Measurements from ENCODE around the gene SRSF4.
A peak's percentile ranks its signal among the peaks of the same experiment; 100 is the strongest.
"Not testable (repeated sequence)": the region's sequence is repeated elsewhere in the genome, so short reads cannot be mapped to it uniquely, and the experiment has no call there.

SRSF4 gene

DNA sequence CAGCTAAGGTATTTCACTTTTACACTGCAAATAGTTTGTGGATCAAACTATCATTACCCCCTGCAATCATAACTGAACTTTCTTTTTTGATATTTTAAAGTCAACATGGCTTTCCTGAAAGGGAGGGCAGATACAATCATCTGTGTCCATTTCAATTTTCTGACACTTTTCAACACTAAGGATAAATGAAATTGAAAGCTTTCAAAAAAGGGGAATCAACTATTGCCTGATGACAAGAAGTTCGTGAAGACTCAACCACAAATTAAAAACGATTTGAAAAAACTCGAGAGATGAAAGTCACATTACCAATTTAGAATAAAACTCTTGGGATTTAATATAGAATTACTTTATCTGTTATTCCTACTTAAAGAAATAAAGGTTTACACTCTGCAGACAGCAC, 11.7 kb downstream of the SRSF4 start:
- no peak for DNase-seq (ENCODE audit: low read depth)
- no peak overlapping the region for H3K4me3 ChIP-seq (ENCODE audit: low read depth, low read length)

DNA sequence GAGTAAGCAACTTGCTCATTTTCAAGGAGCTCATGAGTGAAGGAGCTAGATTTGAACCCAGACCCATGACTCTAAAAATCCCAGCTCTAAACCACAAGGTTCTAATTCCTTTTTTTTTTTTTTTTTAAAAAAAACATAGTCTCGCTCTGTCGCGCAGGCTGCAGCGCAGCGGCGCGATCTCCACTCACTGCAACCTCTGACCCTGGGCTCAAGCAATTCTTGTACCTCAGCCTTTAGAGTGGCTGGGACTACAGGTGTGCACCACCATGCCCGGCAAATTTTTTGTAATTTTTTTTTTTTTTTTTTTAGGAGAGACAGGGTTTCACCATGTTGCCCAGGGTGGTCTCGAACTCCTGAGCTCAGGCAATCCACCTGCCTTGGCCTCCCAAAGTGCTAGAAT, 13.8 kb downstream of the SRSF4 start:
- H3K4me3 ChIP-seq (ENCODE audit: low read depth, low read length) = no peak overlapping the region
- DNase-seq (ENCODE audit: low read depth) = no peak

DNA sequence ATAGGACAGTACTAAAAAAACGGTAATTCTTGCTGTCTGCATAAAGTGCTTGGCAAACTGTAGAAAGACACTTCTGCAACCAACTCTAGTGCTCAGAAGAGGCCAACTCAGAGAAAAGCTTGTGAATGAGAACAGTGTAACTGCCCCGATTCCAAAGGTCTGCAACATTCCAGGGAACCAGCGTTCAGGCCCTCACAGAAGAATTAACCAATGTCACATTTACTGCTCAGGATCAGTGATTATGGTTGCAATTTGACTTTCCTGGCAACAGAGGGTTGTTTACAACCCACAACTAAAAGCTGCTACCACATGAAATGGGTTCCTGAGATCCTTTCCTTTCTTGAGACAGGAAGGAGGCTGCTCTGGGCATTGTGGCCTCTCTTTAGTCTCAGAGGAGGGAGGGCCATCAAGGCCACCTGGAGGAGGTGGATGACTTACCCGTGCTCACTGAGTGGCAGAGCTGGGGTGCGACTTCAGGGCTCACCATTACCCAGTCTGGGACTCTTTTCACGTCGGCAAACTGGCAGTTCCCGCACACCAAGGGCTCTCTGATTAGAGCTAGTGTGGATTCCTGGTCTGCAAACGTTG, 15.3 kb downstream of the SRSF4 start:
- no peak for DNase-seq (ENCODE audit: low read depth)
- H3K4me3 ChIP-seq (ENCODE audit: low read depth, low read length) = no peak overlapping the region

DNA sequence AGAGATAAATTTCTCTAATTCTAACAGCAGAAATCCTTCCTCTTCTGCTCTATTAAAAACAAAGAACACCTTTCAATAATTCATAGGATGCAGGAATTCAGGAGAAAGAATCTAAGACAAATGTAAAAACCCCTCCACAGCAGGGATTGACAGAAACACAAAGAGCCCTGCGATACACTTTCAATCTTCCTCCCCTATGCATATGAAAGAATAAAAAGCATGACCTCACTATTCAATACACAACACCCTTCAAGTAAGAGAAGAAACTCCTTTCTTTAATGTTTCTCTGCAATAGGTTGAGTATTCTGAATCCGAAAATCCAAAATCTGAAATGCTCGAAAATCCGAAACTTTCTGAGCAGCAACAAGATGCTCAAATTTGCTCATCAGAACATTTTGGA, 17.1 kb downstream of the SRSF4 start:
- DNase-seq (ENCODE audit: low read depth) = no peak
- no peak overlapping the region for H3K4me3 ChIP-seq (ENCODE audit: low read depth, low read length)

DNA sequence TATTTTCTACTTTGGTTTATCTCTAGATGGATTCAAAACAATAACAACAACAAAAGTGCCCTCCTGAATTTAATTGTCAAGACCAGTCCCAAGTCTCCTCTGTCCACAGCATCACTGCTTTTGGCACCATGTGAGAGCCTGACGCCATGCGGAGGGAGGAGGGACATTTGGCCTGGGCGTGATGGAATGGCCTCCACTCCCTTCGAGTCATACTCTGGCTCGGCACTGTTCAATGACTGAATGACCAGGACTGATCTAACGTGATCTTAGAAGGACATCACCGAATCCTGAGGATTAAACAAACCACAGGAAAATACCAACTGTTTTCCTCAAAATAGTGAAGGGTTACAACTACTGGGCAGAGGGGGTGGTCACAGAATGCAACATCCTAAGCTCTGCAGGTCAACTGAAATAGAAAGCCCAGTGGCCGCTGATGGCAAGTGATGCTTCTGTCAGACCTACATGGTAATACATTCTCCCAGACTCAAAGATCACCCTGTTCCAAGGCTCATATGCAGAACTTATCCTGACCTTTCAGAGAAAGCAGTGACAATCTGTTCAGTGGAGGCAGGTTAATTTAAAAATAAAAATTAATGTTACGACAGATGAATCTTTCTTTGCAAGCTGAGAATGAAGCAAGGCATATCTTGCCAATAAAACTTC, 19.1 kb downstream of the SRSF4 start:
- DNase-seq (ENCODE audit: low read depth) = no peak
- no peak overlapping the region for H3K4me3 ChIP-seq (ENCODE audit: low read depth, low read length)

DNA sequence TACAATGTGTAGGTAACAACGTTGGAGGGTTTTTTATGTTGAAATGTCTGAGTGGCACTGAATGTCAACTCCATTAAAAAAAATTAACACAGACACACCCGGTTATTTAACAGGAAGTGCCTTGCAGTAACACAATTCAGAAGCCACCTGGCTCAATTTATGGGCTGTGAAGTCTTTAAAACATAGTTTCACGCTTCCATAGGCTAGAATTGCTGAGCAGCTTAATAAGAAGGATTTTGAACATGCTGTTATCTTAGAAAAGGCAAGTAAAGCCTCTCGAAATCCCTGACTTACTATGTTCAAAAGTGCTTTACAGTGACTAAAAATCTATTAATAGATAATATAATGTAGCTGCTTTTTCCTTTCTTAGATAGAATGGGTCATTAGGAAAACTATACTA, 19.7 kb downstream of the SRSF4 start:
- no peak for DNase-seq (ENCODE audit: low read depth)
- H3K4me3 ChIP-seq (ENCODE audit: low read depth, low read length) = no peak overlapping the region

DNA sequence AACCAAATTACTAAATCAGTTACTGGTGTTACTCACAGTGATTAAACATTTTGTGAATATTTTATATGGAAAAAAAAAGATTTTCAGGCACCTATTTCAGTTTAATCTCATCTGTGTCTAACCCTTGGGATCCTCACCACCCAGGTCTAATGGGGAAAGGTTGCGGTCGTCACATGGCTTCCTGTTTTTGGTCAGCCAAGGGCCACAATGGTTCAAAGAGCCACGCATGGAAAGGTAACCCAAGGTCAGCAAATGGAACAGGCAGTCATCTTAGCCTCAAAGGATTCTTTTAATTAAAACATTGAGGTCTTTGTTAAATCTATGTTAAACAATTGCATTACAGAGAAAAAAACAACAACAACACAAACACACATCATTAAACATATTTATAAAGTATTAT, 21.9 kb downstream of the SRSF4 start:
- DNase-seq (ENCODE audit: low read depth) = no peak
- H3K4me3 ChIP-seq (ENCODE audit: low read depth, low read length) = no peak overlapping the region

DNA sequence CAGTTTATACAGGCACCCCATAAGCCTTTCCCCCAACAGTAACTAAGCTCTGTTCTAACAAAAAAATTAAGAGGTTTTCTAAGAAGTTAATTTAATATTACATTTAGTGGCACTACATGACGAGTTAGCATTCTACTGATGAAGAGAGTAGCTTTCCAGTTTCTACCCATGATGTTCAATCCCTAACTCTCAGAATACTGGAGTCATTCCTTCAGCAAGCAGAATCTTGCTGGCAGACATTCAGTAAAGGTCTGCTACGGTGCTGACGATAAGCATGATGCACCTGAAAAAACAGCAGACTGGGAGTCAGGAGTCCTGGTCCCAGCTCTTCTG, 24.5 kb downstream of the SRSF4 start:
- DNase-seq (ENCODE audit: low read depth) = no peak
- H3K4me3 ChIP-seq (ENCODE audit: low read depth, low read length) = no peak overlapping the region

DNA sequence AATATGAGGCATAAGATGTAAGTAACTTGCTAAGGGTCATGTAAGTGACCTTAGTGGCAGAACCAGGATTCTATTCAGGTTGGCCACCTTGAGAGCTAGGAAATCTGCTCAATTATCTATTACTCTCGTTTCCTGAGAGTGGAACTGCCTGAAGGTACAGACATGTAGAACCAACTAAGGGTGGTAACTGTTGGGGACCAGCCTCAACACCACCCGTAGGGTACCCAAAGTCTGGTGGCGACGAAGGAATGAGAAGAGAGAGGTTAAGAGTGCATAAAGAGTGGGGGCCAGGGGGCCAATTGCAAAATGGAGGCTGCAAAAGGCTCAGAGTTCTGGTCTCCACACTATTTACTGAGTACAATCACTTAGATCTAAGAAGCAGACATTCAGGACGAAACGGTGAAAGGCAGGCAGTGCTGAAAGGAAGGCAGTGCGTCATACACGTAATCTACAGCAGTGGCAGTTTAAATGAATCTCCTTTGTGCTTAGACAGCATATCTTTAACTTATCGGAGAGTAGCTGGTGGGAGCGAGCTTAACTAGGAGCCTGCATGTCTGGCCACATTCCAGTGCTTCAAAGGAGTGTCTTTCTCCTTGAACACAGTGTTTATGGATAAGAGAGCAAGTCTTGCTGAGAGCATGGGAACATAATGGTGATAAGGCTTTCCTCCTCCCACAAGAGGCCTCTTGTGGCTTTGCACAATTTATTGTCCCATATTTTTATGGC, 25.0 kb downstream of the SRSF4 start:
- DNase-seq (ENCODE audit: low read depth) = no peak
- H3K4me3 ChIP-seq (ENCODE audit: low read depth, low read length) = no peak overlapping the region

DNA sequence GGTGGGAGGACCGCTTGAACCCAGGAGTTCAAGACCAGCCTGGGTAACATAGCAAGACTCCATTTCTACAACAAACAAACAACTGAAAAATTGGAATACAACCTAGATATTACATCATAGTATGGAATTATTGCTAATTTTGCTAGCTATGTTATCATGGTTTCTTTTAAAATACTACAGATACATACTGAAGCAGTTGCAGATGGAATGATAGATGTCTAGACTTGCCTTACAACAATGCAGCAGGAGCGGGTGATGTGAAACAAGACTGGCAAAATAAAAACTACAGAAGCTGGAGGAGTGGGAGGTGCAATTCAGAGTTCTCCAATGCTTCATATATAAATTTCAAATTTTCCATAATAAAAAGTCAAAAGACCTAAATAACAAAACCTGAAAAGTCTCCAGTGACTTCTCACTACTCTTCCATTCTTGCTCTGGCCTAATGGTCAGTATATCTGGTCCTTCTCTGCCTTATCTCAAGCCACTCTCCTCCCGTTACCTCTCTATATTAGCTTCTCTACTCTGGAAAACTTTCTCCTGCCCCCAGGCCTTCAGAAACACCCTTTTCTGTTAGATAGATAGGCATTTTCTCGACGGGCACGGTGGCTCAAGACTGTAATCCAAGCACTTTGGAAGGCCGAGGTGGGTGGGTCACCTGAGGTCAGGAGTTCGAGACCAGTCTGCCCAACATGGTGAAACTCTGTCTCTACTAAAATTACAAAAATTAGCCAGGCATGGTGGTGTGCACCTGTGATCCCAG, 29.5 kb downstream of the SRSF4 start:
- no peak for DNase-seq (ENCODE audit: low read depth)
- H3K4me3 ChIP-seq (ENCODE audit: low read depth, low read length) = no peak overlapping the region

DNA sequence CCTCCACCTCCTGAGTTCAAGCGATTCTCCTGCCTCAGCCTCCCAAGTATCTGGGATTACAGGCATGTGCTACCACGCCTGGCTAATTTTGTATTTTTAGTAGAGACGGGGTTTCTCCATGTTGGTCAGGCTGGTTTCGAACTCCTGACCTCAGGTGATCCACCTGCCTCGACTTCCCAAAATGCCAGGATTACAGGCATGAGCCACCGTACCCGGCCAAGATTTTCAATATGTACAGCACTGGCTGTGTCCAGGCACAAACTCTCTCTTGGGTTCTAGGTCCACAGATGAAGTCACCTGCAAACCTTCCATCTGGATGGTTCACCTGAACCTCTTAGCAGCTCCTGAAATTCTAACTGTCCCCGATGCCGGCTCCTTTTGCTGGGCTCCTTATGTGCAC, 31.4 kb downstream of the SRSF4 start:
- H3K4me3 ChIP-seq (ENCODE audit: low read depth, low read length); DNase-seq (ENCODE audit: low read depth): not testable (repeated sequence)

DNA sequence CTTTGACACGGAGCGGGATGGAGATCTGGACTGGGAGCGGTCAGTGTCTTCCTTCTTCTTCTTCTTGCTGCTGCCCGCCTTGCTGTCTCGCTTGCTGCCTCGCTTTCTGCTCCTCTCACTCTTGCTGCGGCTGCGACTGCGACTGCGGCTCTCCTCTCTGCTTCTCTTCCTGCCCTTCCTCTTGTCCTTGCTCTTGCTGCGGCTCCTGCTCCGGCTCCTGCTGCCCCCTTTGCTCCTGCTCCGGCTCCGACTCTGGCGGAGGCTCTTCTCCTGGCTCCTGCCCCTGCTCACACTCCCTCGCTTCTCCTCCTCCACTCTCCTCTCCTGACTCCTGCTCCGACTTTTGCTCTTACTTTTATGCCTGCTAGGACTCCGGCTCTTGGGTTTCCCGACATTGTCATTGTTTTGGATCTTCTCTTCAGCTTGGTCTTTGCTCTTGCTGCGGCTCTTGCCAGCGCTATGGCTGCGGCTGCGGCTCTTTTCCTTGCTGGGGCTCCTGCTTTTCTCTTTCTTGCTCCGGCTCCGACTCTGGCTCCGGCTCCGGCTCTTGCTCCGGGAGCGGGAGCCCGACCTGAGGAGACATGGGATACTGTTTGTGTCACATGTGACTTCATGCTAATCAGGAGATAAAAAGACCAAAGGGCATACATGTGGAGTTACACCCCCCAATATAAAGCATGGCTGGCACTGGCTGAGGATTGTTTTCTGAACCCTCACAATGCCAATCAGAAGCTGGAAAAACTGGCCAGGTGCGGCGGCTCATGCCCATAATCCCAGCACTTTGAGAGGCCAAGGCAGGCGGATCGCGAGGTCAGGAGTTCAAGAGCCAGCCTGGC, 32.8 kb downstream of the SRSF4 start:
- no peak for DNase-seq (ENCODE audit: low read depth)

DNA sequence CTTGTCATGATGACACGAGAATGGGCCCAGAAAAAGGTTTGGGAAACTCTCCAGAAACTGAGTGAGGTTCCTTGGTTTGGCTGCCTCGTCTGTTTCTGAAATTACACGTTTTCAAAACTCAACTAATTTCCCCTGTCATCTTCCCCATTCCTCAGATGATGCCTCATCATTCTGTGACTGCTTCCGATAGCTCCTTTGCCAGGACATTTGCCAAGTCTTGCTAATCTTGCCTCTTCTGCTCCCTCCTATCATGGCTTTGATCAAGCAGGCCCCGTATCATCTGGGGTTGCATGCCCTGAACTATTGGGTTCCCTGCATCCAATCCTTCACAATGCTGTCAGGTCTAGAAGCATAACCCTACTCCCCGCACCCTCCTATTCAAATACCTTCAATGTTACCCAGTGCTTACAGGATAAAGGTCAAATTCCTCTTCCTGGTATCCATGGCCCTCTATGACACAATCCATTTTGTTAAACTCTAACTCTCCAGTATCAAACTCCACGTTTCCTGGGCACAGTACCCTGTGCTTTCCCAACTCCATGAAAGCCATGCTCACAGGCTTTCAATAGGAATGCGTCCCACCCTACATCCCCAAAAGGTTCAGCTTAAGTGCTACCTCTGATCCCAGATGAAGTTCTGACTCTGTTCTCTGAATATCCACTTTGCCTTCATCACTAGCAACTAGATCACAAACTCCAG, 35.8 kb downstream of the SRSF4 start:
- peak; percentile 47 for DNase-seq (ENCODE audit: low read depth)
- no peak overlapping the region for H3K4me3 ChIP-seq (ENCODE audit: low read depth, low read length)

More for the DNA sequence above, 32.8 kb downstream of the SRSF4 start:
- no peak overlapping the region for H3K4me3 ChIP-seq (ENCODE audit: low read depth, low read length)

DNA sequence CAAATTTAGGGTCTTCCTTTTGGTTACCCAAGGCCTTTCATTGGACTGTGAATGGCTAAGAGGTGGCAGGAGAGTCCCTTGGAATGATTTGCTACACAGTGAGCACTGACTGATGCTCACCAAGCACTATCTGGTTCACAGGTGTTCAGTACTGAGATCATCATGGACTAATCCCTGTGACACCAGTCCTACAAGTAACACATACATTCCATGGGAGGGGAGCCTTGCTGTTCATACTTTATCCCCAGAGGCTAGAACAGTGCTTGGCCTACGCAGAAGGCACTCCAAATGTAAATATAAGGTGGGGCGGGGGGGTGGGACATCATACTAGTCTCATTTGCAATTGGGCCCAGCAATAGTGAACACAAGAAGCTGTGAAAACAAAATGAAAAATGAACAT, 37.5 kb downstream of the SRSF4 start:
- no peak for DNase-seq (ENCODE audit: low read depth)
- no peak overlapping the region for H3K4me3 ChIP-seq (ENCODE audit: low read depth, low read length)

DNA sequence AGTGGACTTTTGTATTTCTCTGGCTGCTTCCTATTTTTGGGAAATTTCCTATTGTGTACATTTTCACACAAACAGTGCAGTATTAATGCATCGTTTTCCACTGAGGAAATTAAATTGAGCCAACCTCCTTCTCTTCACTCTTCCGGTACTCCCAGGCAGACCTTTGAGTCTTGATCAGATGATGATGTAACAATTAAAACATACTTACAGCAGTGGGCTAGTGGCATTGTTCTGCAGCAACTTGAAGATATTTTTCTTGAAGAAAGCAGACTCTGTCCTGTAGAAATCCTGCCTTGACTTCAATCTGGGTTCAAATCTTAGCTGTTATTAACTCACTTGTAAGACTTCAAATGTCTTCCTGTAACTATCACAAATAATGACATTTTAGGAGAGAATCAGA, 39.0 kb downstream of the SRSF4 start:
- no peak for DNase-seq (ENCODE audit: low read depth)

DNA sequence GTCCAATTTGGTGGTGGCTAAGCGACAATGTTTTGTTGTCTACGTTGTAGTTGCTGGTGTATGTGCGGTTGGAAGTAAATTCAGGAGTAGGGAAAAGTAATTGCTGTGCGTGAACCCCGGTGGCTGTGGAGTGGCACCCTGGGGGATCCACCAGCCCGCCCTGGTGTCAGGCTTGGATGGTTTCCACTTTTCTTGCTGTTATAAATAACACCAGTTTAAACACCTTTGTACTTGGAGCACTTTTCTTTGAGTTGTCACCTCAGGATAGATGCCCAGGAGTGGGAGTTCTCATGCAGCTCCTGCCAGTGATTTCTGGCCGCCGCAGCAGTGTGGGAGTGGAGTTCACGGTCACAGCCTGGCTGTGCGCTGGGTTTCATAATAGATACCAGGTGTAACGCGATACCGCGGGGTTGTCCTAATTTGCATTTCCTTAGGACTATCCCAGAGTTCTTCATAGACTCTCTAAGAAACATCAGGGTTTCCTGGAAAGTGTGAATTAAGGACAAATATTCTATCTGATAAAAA, 45.2 kb downstream of the SRSF4 start:
- H3K4me3 ChIP-seq (ENCODE audit: low read depth, low read length) = no peak overlapping the region
- DNase-seq (ENCODE audit: low read depth) = no peak

More for the DNA sequence above, 39.0 kb downstream of the SRSF4 start:
- no peak overlapping the region for H3K4me3 ChIP-seq (ENCODE audit: low read depth, low read length)

DNA sequence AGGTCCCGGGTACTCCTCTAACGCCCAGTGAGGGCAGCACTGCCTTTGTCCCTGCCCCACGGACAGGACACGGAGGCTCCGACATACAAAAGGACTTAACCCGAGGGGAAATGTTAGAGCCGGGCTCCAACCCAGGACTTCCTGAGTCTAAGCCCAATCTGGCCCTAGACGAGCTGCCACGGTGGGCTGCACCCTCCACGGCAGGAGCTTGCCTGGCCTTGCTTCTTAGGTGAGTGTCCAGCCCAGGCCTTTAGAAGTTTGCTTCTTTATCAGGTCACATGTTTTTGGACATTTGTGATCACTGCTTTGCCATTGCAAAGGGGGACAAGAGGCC, 47.0 kb downstream of the SRSF4 start:
- H3K4me3 ChIP-seq (ENCODE audit: low read depth, low read length) = no peak overlapping the region
- no peak for DNase-seq (ENCODE audit: low read depth)

DNA sequence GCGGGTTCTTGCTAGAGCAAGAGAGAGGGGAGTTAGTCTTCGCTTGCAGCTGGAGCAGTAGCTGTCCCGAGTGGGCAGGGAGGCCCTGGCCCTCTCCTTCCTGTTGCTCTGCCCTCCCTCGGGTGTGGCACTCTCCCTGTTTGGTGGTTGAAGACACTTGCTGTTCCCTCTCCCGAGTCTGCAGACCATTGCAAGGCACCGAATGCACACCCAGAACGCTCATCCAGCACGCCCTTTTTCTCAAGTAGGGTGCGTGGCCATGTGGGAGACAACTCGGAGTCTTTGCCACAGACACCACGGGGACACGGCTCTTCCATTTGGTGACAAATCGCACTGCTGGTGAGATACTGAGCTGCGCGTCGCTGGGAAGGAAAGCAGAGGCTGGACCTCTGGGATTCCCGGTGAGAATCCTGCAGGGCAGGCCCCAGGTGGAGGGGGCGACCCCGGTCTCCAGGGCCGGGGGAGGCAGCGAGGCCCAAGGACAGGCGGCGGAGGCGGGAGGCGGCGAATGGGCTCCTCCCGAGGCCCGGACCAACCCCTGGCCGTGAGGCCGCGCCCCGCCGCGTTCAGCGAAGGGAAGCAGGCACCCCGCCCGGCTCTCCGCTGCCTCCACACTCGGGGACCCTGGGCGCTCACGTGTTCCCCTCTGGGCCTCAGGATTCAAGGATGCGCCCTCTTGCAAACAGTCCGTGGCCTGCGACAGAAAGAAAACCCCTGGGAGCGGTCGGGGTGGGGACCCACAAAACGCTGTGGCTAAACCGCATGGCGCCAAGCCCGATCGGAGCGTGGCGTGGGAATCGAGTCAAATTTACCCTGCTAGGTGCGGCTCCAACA, 47.6 kb downstream of the SRSF4 start:
- no peak overlapping the region for H3K4me3 ChIP-seq (ENCODE audit: low read depth, low read length)
- no peak for DNase-seq (ENCODE audit: low read depth)
